Endothelial cell of umbilical vein (primary cell): ENCODE measurements around the gene GMCL2. TPM values are rescaled to one million over a fixed set of nuclear protein-coding genes. Genes with fewer than 3 reads are reported as not detected.

ENCODE experiments used
- BruUV-seq: library from RNA; stranded (reverse); fragments of 400-500 nt; replicated peaks from 2 replicates; lab custom pipeline; 2021; lab: Mats Ljungman, UMichigan
- CTCF ChIA-PET: fragments of 300-600, 350-600 bp; sonication (Branson Sonifier 250); formaldehyde crosslinking; loops from one replicate; lab custom pipeline; 2021; ENCODE audit warnings: antibody characterized with exemption, inconsistent platforms; lab: Charles Lee
- POLR2A ChIA-PET: fragments of 300-600, 350-600 bp; sonication (Branson Sonifier 250); formaldehyde crosslinking; loops from one replicate; lab custom pipeline; 2021; ENCODE audit warnings: antibody characterized with exemption, inconsistent platforms; lab: Charles Lee
- DNase-seq: peaks from one replicate; pipeline ENCODE4 v3.0.0-alpha.2; 2011; ENCODE audit warnings: low read depth, low spot score
- FAIRE-seq: peaks from 2 replicates; lab custom pipeline; 2011; peaks lifted over from hg19 to GRCh38; lab: Jason Lieb, UNC
- H2AFZ ChIP-seq: 2 replicates; pipeline ENCODE4 v1.6.0; 2012; ENCODE audit warnings: low read depth, low read length, control low read depth, inconsistent platforms
- H3K27ac ChIP-seq: 2 replicates; pipeline ENCODE4 v1.5.1; 2011; ENCODE audit warnings: low read depth, mild to moderate bottlenecking, control low read depth, low read length, moderate library complexity; ENCODE audit not compliant: insufficient read depth
- H3K27me3 ChIP-seq, 2 experiments: 2 replicates each; pipeline versions ENCODE4 v1.6.0 to v1.6.1; 2011; ENCODE audit warnings: low read length in 2 of 2, mixed read lengths in 1 of 2; ENCODE audit not compliant: control insufficient read depth in 2 of 2, insufficient read depth in 2 of 2
- H3K36me3 ChIP-seq, 2 experiments: 2 replicates in 1 of 2; 3 replicates in 1 of 2; pipeline ENCODE4 v1.5.1; 2011; ENCODE audit warnings: low read length in 2 of 2, mild to moderate bottlenecking in 1 of 2, moderate library complexity in 1 of 2; ENCODE audit not compliant: control insufficient read depth in 2 of 2, insufficient read depth in 2 of 2; ENCODE audit errors: extremely low read depth in 1 of 2
- H3K4me1 ChIP-seq: 3 replicates; pipeline ENCODE4 v1.5.1; 2011; ENCODE audit warnings: mild to moderate bottlenecking, low read length; ENCODE audit not compliant: control insufficient read depth, insufficient read depth; ENCODE audit errors: extremely low read depth
- H3K4me2 ChIP-seq: 2 replicates; pipeline ENCODE4 v1.6.1; 2011; ENCODE audit warnings: low read length, control low read depth, mixed read lengths; ENCODE audit not compliant: insufficient read depth
- H3K4me3 ChIP-seq, 3 experiments: fragments of 200-600 bp in 1 of 3; sonication (generic), shearing (Covaris generic) in 1 of 3; replicated peaks in 1 of 3; 2 replicates each; pipeline ENCODE4 v1.5.1; 2011 to 2016; ENCODE audit warnings: control low read depth in 3 of 3, low read length in 3 of 3, mild to moderate bottlenecking in 2 of 3, inconsistent platforms in 1 of 3, low read depth in 1 of 3, moderate library complexity in 1 of 3; ENCODE audit not compliant: insufficient read depth in 1 of 3
- H3K79me2 ChIP-seq: 2 replicates; pipeline ENCODE4 v1.6.0; 2012; ENCODE audit warnings: low read length, inconsistent platforms; ENCODE audit not compliant: control insufficient read depth, insufficient read depth
- H3K9ac ChIP-seq: replicated peaks from 2 replicates; pipeline ENCODE3; 2011; ENCODE audit warnings: low read length, control low read depth; ENCODE audit not compliant: insufficient read depth; ENCODE audit errors: extremely low read depth
- H3K9me1 ChIP-seq: replicated peaks from 3 replicates; pipeline ENCODE4 v1.6.0; 2011; ENCODE audit warnings: mild to moderate bottlenecking, low read length; ENCODE audit not compliant: control insufficient read depth, insufficient read depth; ENCODE audit errors: extremely low read depth
- H3K9me3 ChIP-seq: replicated peaks from 2 replicates; pipeline ENCODE4 v1.5.1; 2012; ENCODE audit warnings: low read length, inconsistent platforms; ENCODE audit not compliant: control insufficient read depth, insufficient read depth
- H4K20me1 ChIP-seq: replicated peaks from 2 replicates; pipeline ENCODE3; 2011; ENCODE audit warnings: mild to moderate bottlenecking, low read length; ENCODE audit not compliant: control insufficient read depth, insufficient read depth; ENCODE audit errors: extremely low read depth
- CTCF ChIP-seq, 2 donors: IDR thresholded peaks; 1 replicate in 1 of 2; 2 replicates in 1 of 2; pipeline ENCODE4 v1.5.1; 2011; ENCODE audit warnings: low read length in 2 of 2, mild to moderate bottlenecking in 2 of 2, moderate library complexity in 2 of 2, control low read depth in 1 of 2, inconsistent platforms in 1 of 2, low read depth in 1 of 2; ENCODE audit not compliant: insufficient read depth in 1 of 2; ENCODE audit errors: extremely low read depth in 1 of 2
- EZH2 ChIP-seq: IDR thresholded peaks from 2 replicates; pipeline ENCODE4 v1.6.1; 2012; ENCODE audit warnings: borderline replicate concordance, low read depth, mild to moderate bottlenecking, moderate library complexity, low read length, inconsistent platforms; ENCODE audit not compliant: severe bottlenecking
- FOS ChIP-seq: IDR thresholded peaks from 2 replicates; pipeline ENCODE4 v1.6.1; 2011; ENCODE audit warnings: mild to moderate bottlenecking, low read length, moderate library complexity, borderline replicate concordance; ENCODE audit not compliant: insufficient read depth
- GATA2 ChIP-seq: IDR thresholded peaks from 2 replicates; pipeline ENCODE4 v1.7.0; 2011; ENCODE audit warnings: low read depth, mild to moderate bottlenecking, moderate library complexity, mixed read lengths, low read length; ENCODE audit not compliant: insufficient read length, insufficient read depth
- JUN ChIP-seq: IDR thresholded peaks from 2 replicates; pipeline ENCODE4 v1.6.1; 2011; ENCODE audit warnings: borderline replicate concordance, low read depth; ENCODE audit not compliant: insufficient read length, insufficient read depth
- MAX ChIP-seq: IDR thresholded peaks from 2 replicates; pipeline ENCODE4 v1.6.1; 2011; ENCODE audit not compliant: insufficient read depth, insufficient read length
- MYC ChIP-seq: IDR thresholded peaks from one replicate; pipeline ENCODE4 v1.6.1; 2011; ENCODE audit warnings: mild to moderate bottlenecking, low read depth, low read length
- POLR2A ChIP-seq: IDR thresholded peaks from 2 replicates; pipeline ENCODE4 v1.6.1; 2012; ENCODE audit warnings: low read depth, mild to moderate bottlenecking, control low read depth, low read length
- POLR2AphosphoS5 ChIP-seq: IDR thresholded peaks from 2 replicates; pipeline ENCODE4 v1.6.1; 2012; ENCODE audit warnings: low read depth, mild to moderate bottlenecking, control low read depth, low read length, moderate library complexity; ENCODE audit not compliant: insufficient read depth
- dilution Hi-C: fragments of 300-500 bp; cut with MboI; formaldehyde crosslinking; loops from one replicate; pipeline ENCODE4 v1.15.0; 2019; ENCODE audit warnings: low sequenced_read_pairs; ENCODE audit not compliant: extremely low pct_ligation_motif_present
- intact Hi-C: fragments of 100-400 bp; cut with micrococcal nuclease; formaldehyde crosslinking; loops from one replicate; pipeline ENCODE4 v1.10.0; 2022
- polyA plus RNA-seq, 4 experiments: library from polyadenylated mRNA; depleted of rRNA in 3 of 4; stranded (reverse) in 3 of 4; unstranded in 1 of 4; fragments of >200 nt; gene quantifications; 2 replicates each; pipeline versions ENCODE4 v1.2.1 to v1.2.3, GENCODE V29; 2011 to 2012; ENCODE audit warnings: missing spikeins in 1 of 4
- total RNA-seq: library from RNA; stranded (reverse); gene quantifications from 2 replicates; pipeline ENCODE4 v1.2.3, GENCODE V29; 2021

The GMCL2 gene
- total and polyA plus RNA-seq, 2 donors (not counting 3 experiments of a cell fraction or from before 2014, with no cell fraction given), result not detected

GRCh38 chr5:178182158-178182876 is 4.9 kb downstream of the GMCL2 start:
- no peaks in the 10 kb centered on the region for H3K9me1 ChIP-seq
- POLR2A ChIA-PET, result no interaction called here

More at GRCh38 chr5:178182158-178182876, 4.9 kb downstream of the GMCL2 start:
- BruUV-seq, result no TSS peak
- Histone ChIP-seq H3K27me3 (no peaks in the 10 kb centered on the region), H3K9ac (no peak overlapping the region), H3K4me1 (no peaks in the 10 kb centered on the region), H3K9me3 (no peaks in the 10 kb centered on the region), H3K4me2 (no peak overlapping the region), H3K36me3 (no peaks in the 10 kb centered on the region), H3K27ac (no peak overlapping the region), H2AFZ (no peak overlapping the region), H3K4me3 (no peak overlapping the region), H3K79me2 (no peaks in the 10 kb centered on the region), H4K20me1 (no peaks in the 10 kb centered on the region)
- intact Hi-C loops, result no loop called here
- DNase-seq (no peak), FAIRE-seq (no peak)
- CTCF ChIA-PET, result interaction anchor here (1.2 to 1.5 kb wide), 2 partner anchors 15 to 107 kb away, joined by 4 to 5 read pairs; no protein-coding TSS in a partner anchor
- dilution Hi-C loops, result no loop called here
- TF ChIP-seq MAX (no peak), POLR2A (no peak), MYC (no peak), JUN (no peak), EZH2 (no peak), POLR2AphosphoS5 (no peak), FOS (no peak), CTCF (IDR thresholded peaks at IDR 0.05; ENCODE audit: extremely low read depth in 1 of 2, insufficient read depth in 1 of 2, low read depth in 1 of 2, low read length in 2 of 2) (no peak), GATA2 (no peak)
